ENCODE data around the gene HMOX2. TPM values are rescaled to one million over a fixed set of nuclear protein-coding genes. Genes with fewer than 3 reads are reported as not detected.

The HMOX2 gene
- total RNA-seq, 1 experiment from 2014 or later: 55.1 TPM

DNA sequence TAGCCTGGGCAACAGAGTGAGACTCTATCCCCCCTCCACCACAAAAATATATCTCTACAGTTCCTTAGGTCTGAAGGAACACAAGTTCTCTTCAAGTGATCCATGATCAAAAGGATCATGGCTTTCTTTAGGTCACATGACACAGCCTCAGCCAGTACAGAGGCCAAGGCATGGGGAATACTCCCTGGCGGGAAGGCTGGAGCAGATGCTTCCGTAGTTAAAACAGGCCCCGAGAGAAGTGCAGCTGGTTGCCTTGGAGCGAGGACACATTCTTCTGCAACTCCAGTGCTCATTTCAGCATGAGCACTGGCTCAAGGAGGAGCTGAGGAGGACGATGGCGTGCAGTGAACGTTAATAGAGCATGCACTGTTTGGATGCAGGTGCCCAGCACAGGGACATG, 48.9 kb downstream of the HMOX2 start:
- H4K20me1 ChIP-seq (ENCODE audit: insufficient read depth): no peaks in the 10 kb centered on the region
- BruUV-seq (replicated peaks): no TSS peak
- H3K9me3 ChIP-seq (ENCODE audit: control insufficient read depth in 1 of 2, insufficient read depth in 1 of 2, low read depth in 1 of 2, low read length in 2 of 2): no peaks in the 10 kb centered on the region
- no peaks in the 10 kb centered on the region for H3K4me1 ChIP-seq (ENCODE audit: control insufficient read depth in 1 of 2, insufficient read depth in 2 of 2, low read length in 2 of 2)
- TF ChIP-seq RAD21 (IDR thresholded peaks at IDR 0.05; ENCODE audit: low read depth): no peak
- no peak for TF ChIP-seq EGR1 (IDR thresholded peaks at IDR 0.05; ENCODE audit: low read depth)
- TF ChIP-seq SP1 (IDR thresholded peaks at IDR 0.05; ENCODE audit: low read depth): no peak
- TF ChIP-seq, protein P1, sequence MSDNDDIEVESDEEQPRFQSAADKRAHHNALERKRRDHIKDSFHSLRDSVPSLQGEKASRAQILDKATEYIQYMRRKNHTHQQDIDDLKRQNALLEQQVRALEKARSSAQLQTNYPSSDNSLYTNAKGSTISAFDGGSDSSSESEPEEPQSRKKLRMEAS (IDR thresholded peaks at IDR 0.05): no peak
- TF ChIP-seq, protein P2, sequence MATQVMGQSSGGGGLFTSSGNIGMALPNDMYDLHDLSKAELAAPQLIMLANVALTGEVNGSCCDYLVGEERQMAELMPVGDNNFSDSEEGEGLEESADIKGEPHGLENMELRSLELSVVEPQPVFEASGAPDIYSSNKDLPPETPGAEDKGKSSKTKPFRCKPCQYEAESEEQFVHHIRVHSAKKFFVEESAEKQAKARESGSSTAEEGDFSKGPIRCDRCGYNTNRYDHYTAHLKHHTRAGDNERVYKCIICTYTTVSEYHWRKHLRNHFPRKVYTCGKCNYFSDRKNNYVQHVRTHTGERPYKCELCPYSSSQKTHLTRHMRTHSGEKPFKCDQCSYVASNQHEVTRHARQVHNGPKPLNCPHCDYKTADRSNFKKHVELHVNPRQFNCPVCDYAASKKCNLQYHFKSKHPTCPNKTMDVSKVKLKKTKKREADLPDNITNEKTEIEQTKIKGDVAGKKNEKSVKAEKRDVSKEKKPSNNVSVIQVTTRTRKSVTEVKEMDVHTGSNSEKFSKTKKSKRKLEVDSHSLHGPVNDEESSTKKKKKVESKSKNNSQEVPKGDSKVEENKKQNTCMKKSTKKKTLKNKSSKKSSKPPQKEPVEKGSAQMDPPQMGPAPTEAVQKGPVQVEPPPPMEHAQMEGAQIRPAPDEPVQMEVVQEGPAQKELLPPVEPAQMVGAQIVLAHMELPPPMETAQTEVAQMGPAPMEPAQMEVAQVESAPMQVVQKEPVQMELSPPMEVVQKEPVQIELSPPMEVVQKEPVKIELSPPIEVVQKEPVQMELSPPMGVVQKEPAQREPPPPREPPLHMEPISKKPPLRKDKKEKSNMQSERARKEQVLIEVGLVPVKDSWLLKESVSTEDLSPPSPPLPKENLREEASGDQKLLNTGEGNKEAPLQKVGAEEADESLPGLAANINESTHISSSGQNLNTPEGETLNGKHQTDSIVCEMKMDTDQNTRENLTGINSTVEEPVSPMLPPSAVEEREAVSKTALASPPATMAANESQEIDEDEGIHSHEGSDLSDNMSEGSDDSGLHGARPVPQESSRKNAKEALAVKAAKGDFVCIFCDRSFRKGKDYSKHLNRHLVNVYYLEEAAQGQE (IDR thresholded peaks at IDR 0.05; ENCODE audit: low read depth): no peak
- no peak for TF ChIP-seq EZH2 (IDR thresholded peaks at IDR 0.05)
- TF ChIP-seq TCF7L2 (IDR thresholded peaks at IDR 0.05; ENCODE audit: borderline replicate concordance, extremely low read depth, insufficient read depth, insufficient read length): no peak
- no peak for TF ChIP-seq ZNF274 (IDR thresholded peaks at IDR 0.05; ENCODE audit: low read depth, low read length)
- no peak for TF ChIP-seq POLR2AphosphoS5 (IDR thresholded peaks at IDR 0.05; ENCODE audit: low read depth, low read length)
- TF ChIP-seq FOSL1 (IDR thresholded peaks at IDR 0.05; ENCODE audit: low read depth): no peak
- no peak for TF ChIP-seq JUND (IDR thresholded peaks at IDR 0.05)
- TF ChIP-seq, protein P3, sequence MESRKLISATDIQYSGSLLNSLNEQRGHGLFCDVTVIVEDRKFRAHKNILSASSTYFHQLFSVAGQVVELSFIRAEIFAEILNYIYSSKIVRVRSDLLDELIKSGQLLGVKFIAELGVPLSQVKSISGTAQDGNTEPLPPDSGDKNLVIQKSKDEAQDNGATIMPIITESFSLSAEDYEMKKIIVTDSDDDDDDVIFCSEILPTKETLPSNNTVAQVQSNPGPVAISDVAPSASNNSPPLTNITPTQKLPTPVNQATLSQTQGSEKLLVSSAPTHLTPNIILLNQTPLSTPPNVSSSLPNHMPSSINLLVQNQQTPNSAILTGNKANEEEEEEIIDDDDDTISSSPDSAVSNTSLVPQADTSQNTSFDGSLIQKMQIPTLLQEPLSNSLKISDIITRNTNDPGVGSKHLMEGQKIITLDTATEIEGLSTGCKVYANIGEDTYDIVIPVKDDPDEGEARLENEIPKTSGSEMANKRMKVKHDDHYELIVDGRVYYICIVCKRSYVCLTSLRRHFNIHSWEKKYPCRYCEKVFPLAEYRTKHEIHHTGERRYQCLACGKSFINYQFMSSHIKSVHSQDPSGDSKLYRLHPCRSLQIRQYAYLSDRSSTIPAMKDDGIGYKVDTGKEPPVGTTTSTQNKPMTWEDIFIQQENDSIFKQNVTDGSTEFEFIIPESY (IDR thresholded peaks at IDR 0.05; ENCODE audit: extremely low read depth, insufficient replicate concordance, low read length): no peak
- TF ChIP-seq CBX3 (IDR thresholded peaks at IDR 0.05; ENCODE audit: low read depth): no peak
- no peak for TF ChIP-seq EZH2phosphoT487 (IDR thresholded peaks at IDR 0.05; ENCODE audit: borderline replicate concordance)
- TF ChIP-seq, protein P4, sequence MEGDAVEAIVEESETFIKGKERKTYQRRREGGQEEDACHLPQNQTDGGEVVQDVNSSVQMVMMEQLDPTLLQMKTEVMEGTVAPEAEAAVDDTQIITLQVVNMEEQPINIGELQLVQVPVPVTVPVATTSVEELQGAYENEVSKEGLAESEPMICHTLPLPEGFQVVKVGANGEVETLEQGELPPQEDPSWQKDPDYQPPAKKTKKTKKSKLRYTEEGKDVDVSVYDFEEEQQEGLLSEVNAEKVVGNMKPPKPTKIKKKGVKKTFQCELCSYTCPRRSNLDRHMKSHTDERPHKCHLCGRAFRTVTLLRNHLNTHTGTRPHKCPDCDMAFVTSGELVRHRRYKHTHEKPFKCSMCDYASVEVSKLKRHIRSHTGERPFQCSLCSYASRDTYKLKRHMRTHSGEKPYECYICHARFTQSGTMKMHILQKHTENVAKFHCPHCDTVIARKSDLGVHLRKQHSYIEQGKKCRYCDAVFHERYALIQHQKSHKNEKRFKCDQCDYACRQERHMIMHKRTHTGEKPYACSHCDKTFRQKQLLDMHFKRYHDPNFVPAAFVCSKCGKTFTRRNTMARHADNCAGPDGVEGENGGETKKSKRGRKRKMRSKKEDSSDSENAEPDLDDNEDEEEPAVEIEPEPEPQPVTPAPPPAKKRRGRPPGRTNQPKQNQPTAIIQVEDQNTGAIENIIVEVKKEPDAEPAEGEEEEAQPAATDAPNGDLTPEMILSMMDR (IDR thresholded peaks at IDR 0.05 in 2 of 3, conservative IDR thresholded peaks at IDR 0.05 in 1 of 3; ENCODE audit: borderline replicate concordance in 1 of 3, insufficient read depth in 1 of 3, low read depth in 2 of 3, low read length in 2 of 3): no peak
- TF ChIP-seq, protein P5, sequence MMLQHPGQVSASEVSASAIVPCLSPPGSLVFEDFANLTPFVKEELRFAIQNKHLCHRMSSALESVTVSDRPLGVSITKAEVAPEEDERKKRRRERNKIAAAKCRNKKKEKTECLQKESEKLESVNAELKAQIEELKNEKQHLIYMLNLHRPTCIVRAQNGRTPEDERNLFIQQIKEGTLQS (IDR thresholded peaks at IDR 0.05): no peak
- TF ChIP-seq YY1 (IDR thresholded peaks at IDR 0.05; ENCODE audit: extremely low read depth, insufficient replicate concordance, low read depth, low read length): no peak
- TF ChIP-seq SRF (IDR thresholded peaks at IDR 0.05; ENCODE audit: low read depth): no peak
- no peak for TF ChIP-seq CEBPB (IDR thresholded peaks at IDR 0.05; ENCODE audit: low read depth)
- TF ChIP-seq ELF1 (IDR thresholded peaks at IDR 0.05; ENCODE audit: borderline replicate concordance, low read depth): no peak
- POLR2A ChIA-PET: no interaction called here
- CTCF ChIA-PET: no interaction called here
- no peaks in the 10 kb centered on the region for H3K79me2 ChIP-seq (ENCODE audit: insufficient read depth, low read length)
- ATAC-seq (no peak), DNase-seq (ENCODE audit: low read depth, low spot score) (no peak)
- H2AFZ ChIP-seq (ENCODE audit: low read depth, low read length, poor library complexity, severe bottlenecking): no peak overlapping the region
- no peak overlapping the region for H3K9ac ChIP-seq (ENCODE audit: low read length)
- intact Hi-C loops (cut with micrococcal nuclease): no loop called here
- H3K27me3 ChIP-seq (ENCODE audit: insufficient read depth, low read length): no peaks in the 10 kb centered on the region
- no peak overlapping the region for H3K4me2 ChIP-seq (ENCODE audit: low read length)
- H3K27ac ChIP-seq (ENCODE audit: low read depth, low read length): no peak overlapping the region
- H3K36me3 ChIP-seq (ENCODE audit: control insufficient read depth in 1 of 2, insufficient read depth in 2 of 2, low read length in 2 of 2): no peaks in the 10 kb centered on the region
- H3K4me3 ChIP-seq (replicated peaks in 1 of 2; ENCODE audit: low read depth in 1 of 2, low read length in 2 of 2): no peak overlapping the region
- RAD21 ChIA-PET (ENCODE audit: low non-redundant PET in 1 of 2, low total read pairs in 2 of 2, uncharacterized antibody in 2 of 2, unreplicated experiment in 2 of 2): no interaction called here
- H3K9me2 ChIP-seq (ENCODE audit: insufficient read depth): no peaks in the 10 kb centered on the region

Measured in HCT116 (cell line).